K562 (cell line): ENCODE results near the gene PEF1. TPM values are rescaled to one million over a fixed set of nuclear protein-coding genes. Genes with fewer than 3 reads are reported as not detected.

ENCODE experiments used
- ATAC-seq: fragments of 200-7000 bp; cut with Tn5 transposase; 3 replicates; pipeline ENCODE4 v1.9.1; 2020; ENCODE audit warnings: moderate library complexity
- BruUV-seq: library from RNA; stranded (reverse); fragments of 400-500 nt; replicated peaks from 2 replicates; lab custom pipeline; 2021; lab: Mats Ljungman, UMichigan
- CTCF ChIA-PET: fragments of 300-600 bp; formaldehyde crosslinking; extraction: SDS; loops from one replicate; lab custom pipeline; 2021; ENCODE audit warnings: low intra/inter-chr PET ratio; lab: Yijun Ruan, JAX
- POLR2A ChIA-PET: fragments of 300-600, 350-650 bp; sonication (Branson Sonifier 250); formaldehyde crosslinking; extraction: SDS; loops from one replicate; lab custom pipeline; 2021; ENCODE audit warnings: antibody characterized with exemption, inconsistent platforms; lab: Yijun Ruan, JAX
- DNase-seq, 4 experiments: peaks; one replicate each; pipeline versions ENCODE4 v3.0.0 to v3.0.0-alpha.2; 2011 to 2018; ENCODE audit warnings: low spot score in 3 of 4, mixed read lengths in 3 of 4; ENCODE audit errors: extremely low read depth in 1 of 4
- FAIRE-seq: peaks from 2 replicates; lab custom pipeline; 2011; peaks lifted over from hg19 to GRCh38; lab: Jason Lieb, UNC
- H2AFZ ChIP-seq: 2 replicates; pipeline ENCODE4 v1.6.0; 2011; ENCODE audit warnings: low read depth, low read length, control low read depth, inconsistent platforms
- H3K27ac ChIP-seq: fragments of 200-600 bp; 3 replicates; pipeline ENCODE4 v1.8.0; 2011; ENCODE audit warnings: low read depth, mild to moderate bottlenecking, control low read depth, inconsistent platforms, low read length, moderate library complexity, mixed read lengths; ENCODE audit errors: extremely low read depth
- H3K27me3 ChIP-seq, 2 experiments: fragments of 300-600 bp in 1 of 2; 2 replicates in 1 of 2; 3 replicates in 1 of 2; pipeline versions ENCODE4 v1.6.0 to v1.8.0; 2011; ENCODE audit warnings: inconsistent platforms in 2 of 2, low read length in 2 of 2, mild to moderate bottlenecking in 1 of 2, mixed read lengths in 1 of 2, moderate library complexity in 1 of 2; ENCODE audit not compliant: control insufficient read depth in 2 of 2, insufficient read depth in 2 of 2
- H3K36me3 ChIP-seq: fragments of 300-600 bp; 3 replicates; pipeline ENCODE4 v1.8.0; 2011; ENCODE audit warnings: mild to moderate bottlenecking, low read length, inconsistent platforms; ENCODE audit not compliant: control insufficient read depth, insufficient read depth
- H3K4me1 ChIP-seq, 2 experiments: fragments of 200-600 bp in 1 of 2; replicated peaks in 1 of 2; 2 replicates in 1 of 2; 3 replicates in 1 of 2; pipeline versions ENCODE4 v1.5.1 to v1.8.0; 2011; ENCODE audit warnings: inconsistent platforms in 2 of 2, low read length in 2 of 2, mild to moderate bottlenecking in 1 of 2, mixed read lengths in 1 of 2, moderate library complexity in 1 of 2; ENCODE audit not compliant: control insufficient read depth in 2 of 2, insufficient read depth in 2 of 2
- H3K4me2 ChIP-seq: 2 replicates; pipeline ENCODE4 v1.6.1; 2011; ENCODE audit warnings: low read length, control low read depth, inconsistent platforms, mixed read lengths; ENCODE audit not compliant: insufficient read depth
- H3K4me3 ChIP-seq: fragments of 200-600 bp; sonication (generic), shearing (Covaris generic); 2 replicates; pipeline ENCODE4 v1.5.1; 2016; ENCODE audit warnings: control low read depth, inconsistent platforms
- H3K79me2 ChIP-seq: fragments of 200-600 bp; 3 replicates; pipeline ENCODE4 v1.8.0; 2011; ENCODE audit warnings: low read length, inconsistent platforms; ENCODE audit not compliant: control insufficient read depth, insufficient read depth
- H3K9ac ChIP-seq, 2 experiments: 2 replicates each; pipeline versions ENCODE4 v1.6.0 to v1.6.1; 2011; ENCODE audit warnings: low read depth in 2 of 2, low read length in 2 of 2, control low read depth in 1 of 2, inconsistent platforms in 1 of 2, mild to moderate bottlenecking in 1 of 2, mixed read lengths in 1 of 2; ENCODE audit not compliant: insufficient read depth in 1 of 2
- H3K9me1 ChIP-seq: one replicate; pipeline ENCODE4 v1.6.0; 2011; ENCODE audit warnings: inconsistent platforms, mild to moderate bottlenecking, low read length, moderate library complexity; ENCODE audit not compliant: control insufficient read depth, insufficient read depth
- H3K9me3 ChIP-seq: replicated peaks from 2 replicates; pipeline ENCODE4 v1.5.1; 2011; ENCODE audit warnings: low read depth, low read length, inconsistent platforms; ENCODE audit not compliant: control insufficient read depth, insufficient read depth
- H4K20me1 ChIP-seq: replicated peaks from 2 replicates; pipeline ENCODE4 v1.6.1; 2011; ENCODE audit warnings: low read length, inconsistent platforms, mixed read lengths; ENCODE audit not compliant: control insufficient read depth, insufficient read depth
- CHD4 ChIP-seq: fragments of 200-600 bp; sonication (generic); IDR thresholded peaks from 3 replicates; pipeline ENCODE4 v1.6.1; 2012; ENCODE audit warnings: low read depth, mild to moderate bottlenecking, mixed read lengths, low read length, inconsistent platforms; ENCODE audit not compliant: insufficient read depth, insufficient replicate concordance, poor library complexity, severe bottlenecking
- COPS2 ChIP-seq: fragments of 450-650 bp; conservative IDR thresholded peaks from 2 replicates; pipeline ENCODE4 v1.6.1; 2016; ENCODE audit warnings: mild to moderate bottlenecking, moderate library complexity
- ESRRB ChIP-seq: fragments of 250-450 bp; sonication (Bioruptor Pico); IDR thresholded peaks from 2 replicates; pipeline ENCODE4 v1.5.0; 2020; ENCODE audit warnings: mild to moderate bottlenecking, moderate library complexity, borderline replicate concordance
- MYBL2 ChIP-seq, 2 experiments: fragments of 450-650 bp in 1 of 2; sonication (generic) in 1 of 2; formaldehyde crosslinking in 1 of 2; IDR thresholded peaks; 2 replicates each; pipeline versions ENCODE4 v1.6.1 to v1.8.1; 2017 to 2022; ENCODE audit warnings: borderline replicate concordance in 1 of 2, inconsistent platforms in 1 of 2, low read depth in 1 of 2, mild to moderate bottlenecking in 1 of 2, missing genetic modification reagents in 1 of 2, moderate library complexity in 1 of 2
- NFIX ChIP-seq: fragments of 250-450 bp; sonication (Bioruptor Pico); IDR thresholded peaks from 2 replicates; pipeline ENCODE4 v1.4.0; 2020; ENCODE audit warnings: low read depth, mild to moderate bottlenecking, moderate library complexity
- PCBP1 ChIP-seq: fragments of 200-400 bp; formaldehyde crosslinking; IDR thresholded peaks from 2 replicates; pipeline ENCODE4 v1.6.1; 2018; ENCODE audit warnings: mild to moderate bottlenecking, low read depth, low read length; ENCODE audit not compliant: poor library complexity, severe bottlenecking
- SRSF9 ChIP-seq: fragments of 200-400 bp; formaldehyde crosslinking; IDR thresholded peaks from 2 replicates; pipeline ENCODE4 v1.6.1; 2017; ENCODE audit warnings: low read depth, low read length, borderline replicate concordance
- ZC3H11A ChIP-seq: IDR thresholded peaks from 2 replicates; pipeline ENCODE4 v1.6.1; 2012; ENCODE audit warnings: low read depth, low read length, improper control_type of control experiment
- ZKSCAN1 ChIP-seq: fragments of 150-350 bp; IDR thresholded peaks from 2 replicates; pipeline ENCODE4 v1.6.1; 2016; ENCODE audit warnings: low read depth, low read length
- ZNF384 ChIP-seq: IDR thresholded peaks from 2 replicates; pipeline ENCODE4 v1.6.1; 2012; ENCODE audit warnings: low read depth, low read length, improper control_type of control experiment
- WGBS: fragments of 100-300 bp; shearing (Covaris generic); methylation state at CpG from one replicate; pipeline ENCODE4 v1.1.6; 2016; ENCODE audit warnings: low coverage, mixed read lengths; ENCODE audit not compliant: insufficient coverage; ENCODE audit errors: missing lambda C conversion rate; 5-methylcytosine and 5-hydroxymethylcytosine counted together
- in situ Hi-C: fragments of 300-500 bp; cut with MboI; formaldehyde crosslinking; loops from 4 replicates; pipeline ENCODE4 v1.15.0; 2018; ENCODE audit warnings: inconsistent platforms, mixed read lengths
- intact Hi-C: fragments of 100-400 bp; cut with micrococcal nuclease; formaldehyde crosslinking; loops from 2 replicates; pipeline ENCODE4 v1.14.2; 2022
- polyA plus RNA-seq, 8 experiments: library from polyadenylated mRNA; depleted of rRNA in 4 of 8; stranded (reverse) in 5 of 8; unstranded in 3 of 8; fragments of >200 nt; fragmentation: Nextera tagmentation in 2 of 8; fragmentation: Illumina TruSeq in 1 of 8; extraction: Ambion mirVana in 2 of 8; extraction: Trizol in 1 of 8; gene quantifications; 2 replicates each; pipeline versions ENCODE4 v1.2.1 to v1.2.3, GENCODE V29; 2011 to 2014; ENCODE audit warnings: inconsistent platforms in 1 of 8, missing spikeins in 1 of 8
- total RNA-seq, 7 experiments: library from RNA; depleted of rRNA in 6 of 7; stranded (reverse); fragments of >200 nt in 6 of 7; fragmentation: Illumina TruSeq in 2 of 7; extraction: Trizol in 2 of 7; gene quantifications; 2 replicates each; pipeline versions ENCODE4 v1.2.1 to v1.2.3, GENCODE V29; 2011 to 2021; ENCODE audit warnings: low replicate concordance in 1 of 7
- TF ChIP-seq, protein P1 (sequence below): fragments of 450-650 bp; IDR thresholded peaks from 2 replicates; pipeline ENCODE4 v1.6.1; 2017; ENCODE audit warnings: antibody characterized with exemption
- TF ChIP-seq, protein P2 (sequence below): fragments of 450-650 bp; formaldehyde crosslinking; conservative IDR thresholded peaks from 2 replicates; pipeline ENCODE4 v1.4.0; 2022; ENCODE audit warnings: mild to moderate bottlenecking, missing genetic modification characterization
- TF ChIP-seq, protein P3 (sequence below): sonication (generic); formaldehyde crosslinking; IDR thresholded peaks from 2 replicates; pipeline ENCODE4 v1.8.1; 2023; ENCODE audit warnings: mild to moderate bottlenecking, missing genetic modification reagents, moderate library complexity

PEF1 gene
- total and polyA plus RNA-seq, 9 of the 15 experiments (the other 6 are each of a cell fraction or from before 2014, with no cell fraction given), result 26.3 to 95.5 (median 61.9) TPM

DNA sequence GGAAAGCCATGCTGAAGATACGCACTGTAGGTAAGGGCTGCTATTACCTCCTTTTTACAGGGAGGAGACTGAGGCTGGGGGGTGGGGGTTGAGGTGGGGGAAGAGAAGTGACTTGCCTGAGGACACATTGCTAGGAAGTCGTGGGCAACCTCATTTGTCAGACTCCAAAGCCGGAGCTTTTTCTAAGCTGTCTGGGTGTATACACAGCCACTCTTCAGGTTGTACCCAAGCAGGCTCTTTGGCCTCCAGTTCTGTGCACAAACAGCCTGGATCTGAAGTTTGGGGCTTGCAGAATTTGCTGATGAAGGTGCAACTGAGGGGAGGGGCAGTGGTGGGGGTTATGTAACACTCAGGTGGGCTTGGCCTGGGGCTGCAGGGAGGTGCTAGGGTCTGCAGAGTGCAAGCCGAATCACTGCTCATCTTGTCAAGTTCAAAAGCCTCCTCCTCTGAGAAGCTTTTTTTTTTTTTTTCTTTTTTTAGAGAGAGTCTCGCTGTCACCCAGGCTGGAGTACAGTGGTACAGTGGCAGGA, 51.5 kb downstream of the PEF1 start:
- FAIRE-seq (no peak), ATAC-seq (no peak), DNase-seq (no peak)
- WGBS, result 0% methylated on average over 5 of the region's 5 CpGs
- no peak for TF ChIP-seq ZNF384
- no peak for TF ChIP-seq ZKSCAN1
- TF ChIP-seq, protein P1, sequence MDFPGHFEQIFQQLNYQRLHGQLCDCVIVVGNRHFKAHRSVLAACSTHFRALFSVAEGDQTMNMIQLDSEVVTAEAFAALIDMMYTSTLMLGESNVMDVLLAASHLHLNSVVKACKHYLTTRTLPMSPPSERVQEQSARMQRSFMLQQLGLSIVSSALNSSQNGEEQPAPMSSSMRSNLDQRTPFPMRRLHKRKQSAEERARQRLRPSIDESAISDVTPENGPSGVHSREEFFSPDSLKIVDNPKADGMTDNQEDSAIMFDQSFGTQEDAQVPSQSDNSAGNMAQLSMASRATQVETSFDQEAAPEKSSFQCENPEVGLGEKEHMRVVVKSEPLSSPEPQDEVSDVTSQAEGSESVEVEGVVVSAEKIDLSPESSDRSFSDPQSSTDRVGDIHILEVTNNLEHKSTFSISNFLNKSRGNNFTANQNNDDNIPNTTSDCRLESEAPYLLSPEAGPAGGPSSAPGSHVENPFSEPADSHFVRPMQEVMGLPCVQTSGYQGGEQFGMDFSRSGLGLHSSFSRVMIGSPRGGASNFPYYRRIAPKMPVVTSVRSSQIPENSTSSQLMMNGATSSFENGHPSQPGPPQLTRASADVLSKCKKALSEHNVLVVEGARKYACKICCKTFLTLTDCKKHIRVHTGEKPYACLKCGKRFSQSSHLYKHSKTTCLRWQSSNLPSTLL, result no peak
- no peak for TF ChIP-seq NFIX (CRISPR knock-in tag)
- TF ChIP-seq, protein P2, sequence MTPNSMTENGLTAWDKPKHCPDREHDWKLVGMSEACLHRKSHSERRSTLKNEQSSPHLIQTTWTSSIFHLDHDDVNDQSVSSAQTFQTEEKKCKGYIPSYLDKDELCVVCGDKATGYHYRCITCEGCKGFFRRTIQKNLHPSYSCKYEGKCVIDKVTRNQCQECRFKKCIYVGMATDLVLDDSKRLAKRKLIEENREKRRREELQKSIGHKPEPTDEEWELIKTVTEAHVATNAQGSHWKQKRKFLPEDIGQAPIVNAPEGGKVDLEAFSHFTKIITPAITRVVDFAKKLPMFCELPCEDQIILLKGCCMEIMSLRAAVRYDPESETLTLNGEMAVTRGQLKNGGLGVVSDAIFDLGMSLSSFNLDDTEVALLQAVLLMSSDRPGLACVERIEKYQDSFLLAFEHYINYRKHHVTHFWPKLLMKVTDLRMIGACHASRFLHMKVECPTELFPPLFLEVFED (CRISPR knock-in tag), result no peak
- TF ChIP-seq COPS2, result no peak
- no peak for TF ChIP-seq ESRRB (CRISPR knock-in tag)
- TF ChIP-seq MYBL2 (IDR thresholded peaks at IDR 0.05; ENCODE audit: low read depth), result no peak
- no peak for TF ChIP-seq MYBL2 (CRISPR knock-in tag; IDR thresholded peaks at IDR 0.05; ENCODE audit: borderline replicate concordance)
- no peak for TF ChIP-seq PCBP1
- no peak for TF ChIP-seq CHD4
- TF ChIP-seq SRSF9, result no peak
- TF ChIP-seq, protein P3, sequence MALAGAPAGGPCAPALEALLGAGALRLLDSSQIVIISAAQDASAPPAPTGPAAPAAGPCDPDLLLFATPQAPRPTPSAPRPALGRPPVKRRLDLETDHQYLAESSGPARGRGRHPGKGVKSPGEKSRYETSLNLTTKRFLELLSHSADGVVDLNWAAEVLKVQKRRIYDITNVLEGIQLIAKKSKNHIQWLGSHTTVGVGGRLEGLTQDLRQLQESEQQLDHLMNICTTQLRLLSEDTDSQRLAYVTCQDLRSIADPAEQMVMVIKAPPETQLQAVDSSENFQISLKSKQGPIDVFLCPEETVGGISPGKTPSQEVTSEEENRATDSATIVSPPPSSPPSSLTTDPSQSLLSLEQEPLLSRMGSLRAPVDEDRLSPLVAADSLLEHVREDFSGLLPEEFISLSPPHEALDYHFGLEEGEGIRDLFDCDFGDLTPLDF (CRISPR knock-in tag), result no peak
- TF ChIP-seq ZC3H11A, result no peak
- no peaks in the 10 kb centered on the region for H3K36me3 ChIP-seq
- BruUV-seq, result no TSS peak
- intact Hi-C loops (no loop called here), in situ Hi-C loops (no loop called here)
- H3K4me1 ChIP-seq, result peaks cover 0 to 10% of the 10 kb centered on the region in 2 experiments; a peak in 1 of 5 replicates
- peaks cover 5% of the 10 kb centered on the region for H4K20me1 ChIP-seq
- H3K9me3 ChIP-seq, result no peaks in the 10 kb centered on the region
- no peaks in the 10 kb centered on the region for H3K9me1 ChIP-seq
- no peak overlapping the region for H3K27ac ChIP-seq
- H2AFZ ChIP-seq, result no peak overlapping the region
- CTCF ChIA-PET, result interaction anchor here (0.7 to 3.6 kb wide), 9 partner anchors 21 to 409 kb away, joined by 3 to 25 read pairs (median 4); no protein-coding TSS in a partner anchor
- no peak overlapping the region for H3K9ac ChIP-seq
- peaks cover 23 to 43% of the 10 kb centered on the region in 2 experiments for H3K27me3 ChIP-seq
- no peak overlapping the region for H3K4me3 ChIP-seq
- H3K4me2 ChIP-seq, result no peak overlapping the region
- POLR2A ChIA-PET, result interaction anchor here (0.6 to 0.9 kb wide), 3 partner anchors 11 to 27 kb away, joined by 3 read pairs; no protein-coding TSS in a partner anchor
- H3K79me2 ChIP-seq, result no peaks in the 10 kb centered on the region
